AG04450 (cell line): ENCODE results near the gene AURKB. TPM values are rescaled to one million over a fixed set of nuclear protein-coding genes. Genes with fewer than 3 reads are reported as not detected.

ENCODE experiments used
- CTCF ChIA-PET: fragments of 300-600, 350-600 bp; formaldehyde crosslinking; extraction: SDS; loops from one replicate; lab custom pipeline; 2022; ENCODE audit warnings: antibody characterized with exemption, inconsistent platforms; lab: Charles Lee
- POLR2A ChIA-PET: fragments of 350-600 bp; formaldehyde crosslinking; extraction: SDS; loops from one replicate; lab custom pipeline; 2021; ENCODE audit warnings: antibody characterized with exemption, inconsistent platforms; lab: Yijun Ruan, JAX
- DNase-seq: peaks from one replicate; pipeline ENCODE4 v3.0.0-alpha.2; 2011; ENCODE audit warnings: low read depth, low spot score
- H3K27ac ChIP-seq: one replicate; pipeline ENCODE4 v1.5.1; 2012; ENCODE audit warnings: low read depth, low read length, control low read depth
- H3K27me3 ChIP-seq: one replicate; pipeline ENCODE4 v1.6.0; 2012; ENCODE audit warnings: low read length; ENCODE audit not compliant: control insufficient read depth, insufficient read depth
- H3K4me3 ChIP-seq: 2 replicates; pipeline ENCODE4 v1.5.1; 2011; ENCODE audit warnings: mild to moderate bottlenecking, low read depth, low read length, control low read depth
- H3K9me3 ChIP-seq: 2 replicates; pipeline ENCODE4 v1.5.1; 2012; ENCODE audit warnings: low read length; ENCODE audit not compliant: control insufficient read depth, insufficient read depth
- CTCF ChIP-seq: IDR thresholded peaks from 2 replicates; pipeline ENCODE4 v1.5.1; 2011; ENCODE audit warnings: low read depth, low read length, control low read depth, inconsistent platforms
- polyA plus RNA-seq: library from polyadenylated mRNA; depleted of rRNA; stranded (reverse); fragments of >200 nt; gene quantifications from 2 replicates; pipeline ENCODE4 v1.2.3, GENCODE V29; 2011

Gene AURKB
- polyA plus RNA-seq, 1 experiment, result 5.9 TPM

GRCh38 chr17:8190506-8190905, 19.9 kb downstream of the AURKB start:
- no peak for TF ChIP-seq CTCF
- Histone ChIP-seq H3K27ac (no peak overlapping the region), H3K27me3 (no peaks in the 10 kb centered on the region), H3K4me3 (peak overlapping the region; percentile 27; the same call in 1 of the 2 replicates), H3K9me3 (no peaks in the 10 kb centered on the region; the same call in 1 of the 2 replicates)
- no peak for DNase-seq
- ChIA-PET POLR2A (interaction anchor here (0.6 to 1.4 kb wide), 10 partner anchors 9 to 245 kb away, joined by 3 to 14 read pairs (median 6); partner anchors contain the start of genes AURKB and NDEL1), CTCF (interaction anchor here (0.6 to 1.4 kb wide), 4 partner anchors 28 to 71 kb away, joined by 3 to 4 read pairs (median 3); no protein-coding TSS in a partner anchor)

GRCh38 chr17:8189711-8190477, 20.5 kb downstream of the AURKB start, which contains the start of gene BORCS6:
BORCS6 (minus strand) TSS chr17:8190180; CDS start chr17:8190140, 40 bp downstream.
- ChIA-PET POLR2A (interaction anchor here (0.6 to 1.4 kb wide), 10 partner anchors 10 to 246 kb away, joined by 3 to 14 read pairs (median 6); partner anchors contain the start of genes AURKB and NDEL1), CTCF (interaction anchor here (0.6 to 1.3 kb wide), 3 partner anchors 28 to 70 kb away, joined by 3 to 4 read pairs (median 3); no protein-coding TSS in a partner anchor)
- H3K27ac ChIP-seq, result peak within 1 kb of the TSS; percentile 90
- no peaks in the 10 kb centered on the region for H3K27me3 ChIP-seq
- no peaks in the 10 kb centered on the region; the same call in 1 of the 2 replicates for H3K9me3 ChIP-seq
- peak; percentile 8; the same call in 1 of the 2 replicates for TF ChIP-seq CTCF
- peak within 1 kb of the TSS; percentile 75 for H3K4me3 ChIP-seq
- peak; percentile 97 for DNase-seq

- POLR2A ChIA-PET, result interaction anchor here (1.1 to 1.4 kb wide), 3 partner anchors 11 to 21 kb away, joined by 7 to 14 read pairs (median 9); partner anchors contain the start of gene AURKB
- H3K27me3 ChIP-seq, result no peaks in the 10 kb centered on the region
- DNase-seq, result no peak
- no peak overlapping the region for H3K27ac ChIP-seq
- no peak for TF ChIP-seq CTCF
- H3K9me3 ChIP-seq, result no peaks in the 10 kb centered on the region; the same call in 1 of the 2 replicates
- CTCF ChIA-PET, result interaction anchor here (0.9 to 1.7 kb wide), 3 partner anchors 9 to 112 kb away, joined by 3 to 5 read pairs (median 3); no protein-coding TSS in a partner anchor
- H3K4me3 ChIP-seq, result peak overlapping the region; percentile 75
Measured at GRCh38 chr17:8189041-8189710, 21.2 kb downstream of the AURKB start.

- Histone ChIP-seq H3K27ac (peak overlapping the region; percentile 68), H3K9me3 (no peaks in the 10 kb centered on the region; the same call in 1 of the 2 replicates), H3K4me3 (peak overlapping the region; percentile 75), H3K27me3 (no peaks in the 10 kb centered on the region)
- ChIA-PET CTCF (interaction anchor here (0.8 to 1.7 kb wide), 4 partner anchors 10 to 113 kb away, joined by 3 to 5 read pairs (median 3); no protein-coding TSS in a partner anchor), POLR2A (interaction anchor here (0.7 to 3.6 kb wide), 5 partner anchors 10 to 37 kb away, joined by 3 to 25 read pairs (median 5); partner anchors contain the start of gene PER1)
- DNase-seq, result no peak
- TF ChIP-seq CTCF, result no peak
Measured at GRCh38 chr17:8188263-8188839, 22.0 kb downstream of the AURKB start.
